OCI-LY1 (cell line): ENCODE measurements around the gene RFK.

Experiments used
- CTCF ChIP-seq: fragments of 200-600 bp; sonication (generic), shearing (Covaris generic); IDR thresholded peaks from 2 replicates; pipeline ENCODE4 v1.5.1; 2017; ENCODE audit warnings: mild to moderate bottlenecking, antibody characterized with exemption, low read length, moderate library complexity, mixed read lengths
- EZH2 ChIP-seq: fragments of 200-600 bp; sonication (generic), shearing (Covaris generic); IDR thresholded peaks from 2 replicates; pipeline ENCODE4 v1.8.0; 2017; ENCODE audit warnings: borderline replicate concordance, mixed run types, mild to moderate bottlenecking, antibody characterized with exemption, low read length, moderate library complexity, mixed read lengths

GRCh38 chr9:76342858-76343257 is 51.4 kb downstream of the RFK start:
- TF ChIP-seq CTCF (no peak), EZH2 (no peak)
